Gastroesophageal sphincter (tissue), 4 donors: Measurements from ENCODE around the gene PARP6. TPM values are rescaled to one million over a fixed set of nuclear protein-coding genes. Genes with fewer than 3 reads are reported as not detected.

Source experiments
- ATAC-seq: fragments of 150-250 bp; one replicate; pipeline ENCODE4 v1.9.1; 2016; ENCODE audit warnings: mild to moderate bottlenecking, moderate library complexity
- H3K27ac ChIP-seq, 4 donors: fragments of 200-600 bp; sonication (generic) in 3 of 4; 1 replicate in 3 of 4; 2 replicates in 1 of 4; pipeline ENCODE4 v1.5.1; 2016 to 2019
- H3K27me3 ChIP-seq: fragments of 200-600 bp; sonication (generic); one replicate; pipeline ENCODE4 v1.5.1; 2019
- H3K36me3 ChIP-seq, 2 donors: fragments of 200-600 bp; sonication (generic); one replicate each; pipeline ENCODE4 v1.5.1; 2019; ENCODE audit warnings: control low read depth in 1 of 2
- H3K4me1 ChIP-seq, 3 donors: fragments of 200-600 bp; sonication (generic); 1 replicate in 2 of 3; 2 replicates in 1 of 3; pipeline ENCODE4 v1.5.1; 2016 to 2019; ENCODE audit warnings: control low read depth in 2 of 3
- H3K4me3 ChIP-seq, 2 donors: fragments of 200-600 bp; sonication (generic); one replicate each; pipeline ENCODE4 v1.5.1; 2019; ENCODE audit warnings: mild to moderate bottlenecking in 1 of 2, moderate library complexity in 1 of 2
- H3K9me3 ChIP-seq, 3 donors: fragments of 200-600 bp; sonication (generic); one replicate each; pipeline ENCODE4 v1.5.1; 2017 to 2019; ENCODE audit warnings: control low read depth in 2 of 3
- CTCF ChIP-seq, 4 experiments: fragments of 200-600 bp in 2 of 4; fragments of 450-650 bp in 2 of 4; sonication (generic) in 1 of 4; IDR thresholded peaks; one replicate each; pipeline ENCODE4 v1.5.1; 2017 to 2019; ENCODE audit warnings: antibody characterized with exemption in 4 of 4, mild to moderate bottlenecking in 2 of 4, moderate library complexity in 2 of 4
- EP300 ChIP-seq: sonication (generic); formaldehyde crosslinking; IDR thresholded peaks from one replicate; pipeline ENCODE4 v1.6.1; 2017; ENCODE audit warnings: antibody characterized with exemption, mild to moderate bottlenecking
- POLR2A ChIP-seq, 2 donors: fragments of 450-650 bp; IDR thresholded peaks; one replicate each; pipeline ENCODE4 v1.6.1; 2017; ENCODE audit warnings: antibody characterized with exemption in 2 of 2, mild to moderate bottlenecking in 2 of 2, moderate library complexity in 1 of 2
- POLR2AphosphoS5 ChIP-seq: sonication (generic); formaldehyde crosslinking; IDR thresholded peaks from one replicate; pipeline ENCODE4 v1.6.1; 2017; ENCODE audit warnings: antibody characterized with exemption
- WGBS, 2 donors: methylation state at CpG; one replicate each; pipeline ENCODE4 v1.1.5; 2018; ENCODE audit warnings: low coverage in 1 of 2; 5-methylcytosine and 5-hydroxymethylcytosine counted together
- total RNA-seq, 4 donors: library from RNA; depleted of rRNA; stranded (reverse); fragments of >200 nt; gene quantifications; one replicate each; pipeline ENCODE4 v1.1.0, GENCODE V29; 2016

The PARP6 gene
- total RNA-seq, 4 donors from 2014 or later = 38.2 to 98.7 (median 71.4) TPM

DNA sequence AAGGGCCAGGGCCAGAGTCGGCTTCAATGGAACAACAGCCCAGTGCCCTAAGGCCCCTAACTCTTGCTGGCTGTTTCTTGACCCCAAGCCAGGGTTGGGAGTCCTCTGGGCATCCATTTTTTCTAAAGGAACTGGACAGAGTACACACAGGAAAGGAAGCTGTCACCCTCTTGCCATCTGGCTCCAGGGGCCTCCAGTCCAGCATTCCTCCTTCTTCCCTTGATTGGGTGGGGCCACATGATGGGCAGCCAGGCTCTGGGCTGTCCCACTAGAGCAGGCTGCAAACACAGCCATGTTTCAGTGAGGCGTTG is 73.2 kb downstream of the PARP6 start:
- 80 to 83% methylated on average over 1 of the region's 2 CpGs for WGBS, 2 donors
- H3K27me3 ChIP-seq = peaks cover 18% of the 10 kb centered on the region
- H3K36me3 ChIP-seq = peaks cover 0 to 58% of the 10 kb centered on the region in 2 donors
- no peak overlapping the region for H3K4me3 ChIP-seq
- H3K27ac ChIP-seq = no peak overlapping the region
- H3K9me3 ChIP-seq = no peaks in the 10 kb centered on the region
- ATAC-seq = no peak
- peaks cover 0 to 60% (median 2%) of the 10 kb centered on the region in 3 donors for H3K4me1 ChIP-seq
- TF ChIP-seq POLR2AphosphoS5 (no peak), EP300 (no peak), CTCF (IDR thresholded peaks at IDR 0.05) (no peak), POLR2A (IDR thresholded peaks at IDR 0.05) (no peak)

- H3K36me3 ChIP-seq = peaks cover 0 to 53% of the 10 kb centered on the region in 2 donors
- ATAC-seq = no peak
- no peak for TF ChIP-seq CTCF (IDR thresholded peaks at IDR 0.05)
- TF ChIP-seq EP300 = no peak
- no peak for TF ChIP-seq POLR2A (IDR thresholded peaks at IDR 0.05)
- TF ChIP-seq POLR2AphosphoS5 = no peak
- H3K27me3 ChIP-seq = peaks cover 18% of the 10 kb centered on the region
- H3K9me3 ChIP-seq = no peaks in the 10 kb centered on the region
- H3K4me1 ChIP-seq = peaks cover 0 to 54% (median 0%) of the 10 kb centered on the region in 3 donors
- H3K27ac ChIP-seq = no peak overlapping the region
- no peak overlapping the region for H3K4me3 ChIP-seq
- 0 to 86% methylated on average over 1 to 6 of the region's 11 CpGs for WGBS, 2 donors
Measured at GRCh38 chr15:72198356-72199204, 73.8 kb downstream of the PARP6 start.

GRCh38 chr15:72197460-72198355 is 74.6 kb downstream of the PARP6 start, which contains the start of gene GRAMD2A:
Gene GRAMD2A, minus strand, starts transcription at chr15:72197787.
- peaks cover 18% of the 10 kb centered on the region for H3K27me3 ChIP-seq
- no peaks in the 10 kb centered on the region for H3K9me3 ChIP-seq
- 40 to 61% methylated on average over 1 to 6 of the region's 83 CpGs for WGBS, 2 donors
- H3K36me3 ChIP-seq = peaks cover 0 to 44% of the 10 kb centered on the region in 2 donors
- H3K4me3 ChIP-seq = peak within 1 kb of the TSS; percentile 22 to 59
- TF ChIP-seq EP300 (no peak), CTCF (IDR thresholded peaks at IDR 0.05) (no peak), POLR2A (IDR thresholded peaks at IDR 0.05) (no peak), POLR2AphosphoS5 (no peak)
- H3K4me1 ChIP-seq = peaks cover 0 to 46% (median 0%) of the 10 kb centered on the region in 3 donors
- peak; percentile 68 for ATAC-seq
- H3K27ac ChIP-seq = peak within 1 kb of the TSS in 1 of 4 donors; percentile 20

DNA sequence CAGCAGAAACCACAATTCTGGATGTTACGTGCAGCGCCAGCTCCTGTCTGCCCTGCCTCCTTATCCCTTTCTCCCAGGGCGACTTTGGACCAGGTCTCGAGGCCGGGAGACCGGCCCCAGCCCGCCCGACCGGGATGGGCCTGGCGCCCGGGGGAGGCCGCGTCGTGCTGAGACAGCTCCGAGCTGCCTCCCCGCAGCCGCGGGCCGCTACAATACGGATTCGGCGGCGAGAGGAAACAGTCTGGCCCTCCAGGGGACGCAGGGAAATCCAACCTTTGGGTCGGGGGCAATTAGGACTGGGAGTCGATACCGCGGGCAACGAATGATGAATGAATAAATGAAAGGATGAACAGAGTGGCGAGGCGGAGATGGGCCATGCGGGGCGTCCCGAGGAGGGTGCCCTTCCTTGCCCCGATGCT is 75.3 kb downstream of the PARP6 start:
- Histone ChIP-seq H3K27me3 (peaks cover 18% of the 10 kb centered on the region), H3K4me3 (peak overlapping the region; percentile 22 to 59), H3K9me3 (no peaks in the 10 kb centered on the region), H3K36me3 (peaks cover 0 to 37% of the 10 kb centered on the region in 2 donors), H3K27ac (peak overlapping the region in 1 of 4 donors; percentile 20), H3K4me1 (peaks cover 0 to 39% (median 0%) of the 10 kb centered on the region in 3 donors)
- peak in 1 of 4 experiments; percentile 3 for TF ChIP-seq CTCF (IDR thresholded peaks at IDR 0.05)
- TF ChIP-seq POLR2A (IDR thresholded peaks at IDR 0.05) = no peak
- no peak for ATAC-seq
- WGBS, 2 donors = 0% methylated on average over 3 of the region's 35 CpGs; no CpG with 5 or more reads in 1 of the 2 donors
